K562 (cell line): ENCODE data around the gene SLC23A2. TPM values are rescaled to one million over a fixed set of nuclear protein-coding genes. Genes with fewer than 3 reads are reported as not detected.

Experiments used
- ATAC-seq: fragments of 200-7000 bp; cut with Tn5 transposase; 3 replicates; pipeline ENCODE4 v1.9.1; 2020; ENCODE audit warnings: moderate library complexity
- BruUV-seq: library from RNA; stranded (reverse); fragments of 400-500 nt; replicated peaks from 2 replicates; lab custom pipeline; 2021; lab: Mats Ljungman, UMichigan
- CTCF ChIA-PET: fragments of 300-600 bp; formaldehyde crosslinking; extraction: SDS; loops from one replicate; lab custom pipeline; 2021; ENCODE audit warnings: low intra/inter-chr PET ratio; lab: Yijun Ruan, JAX
- POLR2A ChIA-PET: fragments of 300-600, 350-650 bp; sonication (Branson Sonifier 250); formaldehyde crosslinking; extraction: SDS; loops from one replicate; lab custom pipeline; 2021; ENCODE audit warnings: antibody characterized with exemption, inconsistent platforms; lab: Yijun Ruan, JAX
- DNase-seq, 4 experiments: peaks; one replicate each; pipeline versions ENCODE4 v3.0.0 to v3.0.0-alpha.2; 2011 to 2018; ENCODE audit warnings: low spot score in 3 of 4, mixed read lengths in 3 of 4; ENCODE audit errors: extremely low read depth in 1 of 4
- FAIRE-seq: peaks from 2 replicates; lab custom pipeline; 2011; peaks lifted over from hg19 to GRCh38; lab: Jason Lieb, UNC
- H2AFZ ChIP-seq: 2 replicates; pipeline ENCODE4 v1.6.0; 2011; ENCODE audit warnings: low read depth, low read length, control low read depth, inconsistent platforms
- H3K27ac ChIP-seq: fragments of 200-600 bp; 3 replicates; pipeline ENCODE4 v1.8.0; 2011; ENCODE audit warnings: low read depth, mild to moderate bottlenecking, control low read depth, inconsistent platforms, low read length, moderate library complexity, mixed read lengths; ENCODE audit errors: extremely low read depth
- H3K27me3 ChIP-seq, 2 experiments: fragments of 300-600 bp in 1 of 2; 2 replicates in 1 of 2; 3 replicates in 1 of 2; pipeline versions ENCODE4 v1.6.0 to v1.8.0; 2011; ENCODE audit warnings: inconsistent platforms in 2 of 2, low read length in 2 of 2, mild to moderate bottlenecking in 1 of 2, mixed read lengths in 1 of 2, moderate library complexity in 1 of 2; ENCODE audit not compliant: control insufficient read depth in 2 of 2, insufficient read depth in 2 of 2
- H3K36me3 ChIP-seq: fragments of 300-600 bp; 3 replicates; pipeline ENCODE4 v1.8.0; 2011; ENCODE audit warnings: mild to moderate bottlenecking, low read length, inconsistent platforms; ENCODE audit not compliant: control insufficient read depth, insufficient read depth
- H3K4me1 ChIP-seq, 2 experiments: fragments of 200-600 bp in 1 of 2; replicated peaks in 1 of 2; 2 replicates in 1 of 2; 3 replicates in 1 of 2; pipeline versions ENCODE4 v1.5.1 to v1.8.0; 2011; ENCODE audit warnings: inconsistent platforms in 2 of 2, low read length in 2 of 2, mild to moderate bottlenecking in 1 of 2, mixed read lengths in 1 of 2, moderate library complexity in 1 of 2; ENCODE audit not compliant: control insufficient read depth in 2 of 2, insufficient read depth in 2 of 2
- H3K4me2 ChIP-seq: 2 replicates; pipeline ENCODE4 v1.6.1; 2011; ENCODE audit warnings: low read length, control low read depth, inconsistent platforms, mixed read lengths; ENCODE audit not compliant: insufficient read depth
- H3K4me3 ChIP-seq: fragments of 200-600 bp; sonication (generic), shearing (Covaris generic); 2 replicates; pipeline ENCODE4 v1.5.1; 2016; ENCODE audit warnings: control low read depth, inconsistent platforms
- H3K79me2 ChIP-seq: fragments of 200-600 bp; 3 replicates; pipeline ENCODE4 v1.8.0; 2011; ENCODE audit warnings: low read length, inconsistent platforms; ENCODE audit not compliant: control insufficient read depth, insufficient read depth
- H3K9ac ChIP-seq, 2 experiments: 2 replicates each; pipeline versions ENCODE4 v1.6.0 to v1.6.1; 2011; ENCODE audit warnings: low read depth in 2 of 2, low read length in 2 of 2, control low read depth in 1 of 2, inconsistent platforms in 1 of 2, mild to moderate bottlenecking in 1 of 2, mixed read lengths in 1 of 2; ENCODE audit not compliant: insufficient read depth in 1 of 2
- H3K9me1 ChIP-seq: one replicate; pipeline ENCODE4 v1.6.0; 2011; ENCODE audit warnings: inconsistent platforms, mild to moderate bottlenecking, low read length, moderate library complexity; ENCODE audit not compliant: control insufficient read depth, insufficient read depth
- H3K9me3 ChIP-seq: replicated peaks from 2 replicates; pipeline ENCODE4 v1.5.1; 2011; ENCODE audit warnings: low read depth, low read length, inconsistent platforms; ENCODE audit not compliant: control insufficient read depth, insufficient read depth
- H4K20me1 ChIP-seq: replicated peaks from 2 replicates; pipeline ENCODE4 v1.6.1; 2011; ENCODE audit warnings: low read length, inconsistent platforms, mixed read lengths; ENCODE audit not compliant: control insufficient read depth, insufficient read depth
- E2F5 ChIP-seq: sonication (generic); formaldehyde crosslinking; IDR thresholded peaks from 2 replicates; pipeline ENCODE4 v1.8.0; 2022; ENCODE audit warnings: mild to moderate bottlenecking, missing genetic modification reagents
- HDAC2 ChIP-seq: fragments of 450-650 bp; IDR thresholded peaks from 2 replicates; pipeline ENCODE4 v1.6.1; 2016; ENCODE audit warnings: mild to moderate bottlenecking
- PHTF2 ChIP-seq: fragments of 250-450 bp; sonication (Bioruptor Pico); IDR thresholded peaks from 2 replicates; pipeline ENCODE4 v1.5.0; 2021; ENCODE audit warnings: mild to moderate bottlenecking
- ZNF263 ChIP-seq: sonication (generic); formaldehyde crosslinking; IDR thresholded peaks from 2 replicates; pipeline ENCODE4 v1.8.0; 2022; ENCODE audit warnings: mild to moderate bottlenecking, missing genetic modification reagents, borderline replicate concordance
- WGBS: fragments of 100-300 bp; shearing (Covaris generic); methylation state at CpG from one replicate; pipeline ENCODE4 v1.1.6; 2016; ENCODE audit warnings: low coverage, mixed read lengths; ENCODE audit not compliant: insufficient coverage; ENCODE audit errors: missing lambda C conversion rate; 5-methylcytosine and 5-hydroxymethylcytosine counted together
- in situ Hi-C: fragments of 300-500 bp; cut with MboI; formaldehyde crosslinking; loops from 4 replicates; pipeline ENCODE4 v1.15.0; 2018; ENCODE audit warnings: inconsistent platforms, mixed read lengths
- intact Hi-C: fragments of 100-400 bp; cut with micrococcal nuclease; formaldehyde crosslinking; loops from 2 replicates; pipeline ENCODE4 v1.14.2; 2022
- polyA plus RNA-seq, 8 experiments: library from polyadenylated mRNA; depleted of rRNA in 4 of 8; stranded (reverse) in 5 of 8; unstranded in 3 of 8; fragments of >200 nt; fragmentation: Nextera tagmentation in 2 of 8; fragmentation: Illumina TruSeq in 1 of 8; extraction: Ambion mirVana in 2 of 8; extraction: Trizol in 1 of 8; gene quantifications; 2 replicates each; pipeline versions ENCODE4 v1.2.1 to v1.2.3, GENCODE V29; 2011 to 2014; ENCODE audit warnings: inconsistent platforms in 1 of 8, missing spikeins in 1 of 8
- total RNA-seq, 7 experiments: library from RNA; depleted of rRNA in 6 of 7; stranded (reverse); fragments of >200 nt in 6 of 7; fragmentation: Illumina TruSeq in 2 of 7; extraction: Trizol in 2 of 7; gene quantifications; 2 replicates each; pipeline versions ENCODE4 v1.2.1 to v1.2.3, GENCODE V29; 2011 to 2021; ENCODE audit warnings: low replicate concordance in 1 of 7
- TF ChIP-seq, protein P1 (sequence below): fragments of 450-650 bp; formaldehyde crosslinking; IDR thresholded peaks from 2 replicates; pipeline ENCODE4 v1.4.0; 2020; ENCODE audit warnings: mild to moderate bottlenecking, moderate library complexity

SLC23A2 gene
- total and polyA plus RNA-seq, 9 of the 15 experiments (the other 6 are each of a cell fraction or from before 2014, with no cell fraction given): 0.39 to 6.7 (median 3.2) TPM

GRCh38 chr20:4924446-4924845 is 76.9 kb downstream of the SLC23A2 start:
- Histone ChIP-seq H2AFZ (no peak overlapping the region), H3K4me2 (no peak overlapping the region), H3K4me3 (no peak overlapping the region), H3K9ac (no peak overlapping the region), H3K9me1 (no peaks in the 10 kb centered on the region), H3K27ac (no peak overlapping the region), H3K79me2 (no peaks in the 10 kb centered on the region), H3K9me3 (no peaks in the 10 kb centered on the region), H3K36me3 (no peaks in the 10 kb centered on the region), H3K27me3 (no peaks in the 10 kb centered on the region), H4K20me1 (0 out of 2 replicates have a peak, but pooled peaks cover 6% of the 10 kb centered on the region), H3K4me1 (no peaks in the 10 kb centered on the region)
- ATAC-seq: no peak
- CTCF ChIA-PET: no interaction called here
- 80% methylated on average over 2 of the region's 2 CpGs for WGBS
- POLR2A ChIA-PET: no interaction called here
- BruUV-seq: no TSS peak
- FAIRE-seq: no peak
- DNase-seq: no peak
- intact Hi-C loops (no loop called here), in situ Hi-C loops (no loop called here)
- TF ChIP-seq HDAC2: no peak

- Histone ChIP-seq H3K9ac (no peak overlapping the region), H3K79me2 (no peaks in the 10 kb centered on the region), H3K9me3 (no peaks in the 10 kb centered on the region), H3K27ac (no peak overlapping the region), H3K4me3 (no peak overlapping the region), H2AFZ (no peak overlapping the region), H3K36me3 (no peaks in the 10 kb centered on the region), H3K9me1 (no peaks in the 10 kb centered on the region), H3K27me3 (no peaks in the 10 kb centered on the region), H3K4me2 (no peak overlapping the region), H3K4me1 (no peaks in the 10 kb centered on the region), H4K20me1 (0 out of 2 replicates have a peak, but pooled peaks cover 6% of the 10 kb centered on the region)
- TF ChIP-seq ZNF263 (CRISPR knock-in tag) (peak; percentile 26), E2F5 (CRISPR knock-in tag) (no peak), PHTF2 (CRISPR knock-in tag) (no peak)
- TF ChIP-seq, protein P1, sequence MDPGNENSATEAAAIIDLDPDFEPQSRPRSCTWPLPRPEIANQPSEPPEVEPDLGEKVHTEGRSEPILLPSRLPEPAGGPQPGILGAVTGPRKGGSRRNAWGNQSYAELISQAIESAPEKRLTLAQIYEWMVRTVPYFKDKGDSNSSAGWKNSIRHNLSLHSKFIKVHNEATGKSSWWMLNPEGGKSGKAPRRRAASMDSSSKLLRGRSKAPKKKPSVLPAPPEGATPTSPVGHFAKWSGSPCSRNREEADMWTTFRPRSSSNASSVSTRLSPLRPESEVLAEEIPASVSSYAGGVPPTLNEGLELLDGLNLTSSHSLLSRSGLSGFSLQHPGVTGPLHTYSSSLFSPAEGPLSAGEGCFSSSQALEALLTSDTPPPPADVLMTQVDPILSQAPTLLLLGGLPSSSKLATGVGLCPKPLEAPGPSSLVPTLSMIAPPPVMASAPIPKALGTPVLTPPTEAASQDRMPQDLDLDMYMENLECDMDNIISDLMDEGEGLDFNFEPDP (CRISPR knock-in tag): no peak
- FAIRE-seq (no peak), ATAC-seq (no peak), DNase-seq (no peak)
- ChIA-PET CTCF (no interaction called here), POLR2A (no interaction called here)
- in situ Hi-C loops: no loop called here
- 70% methylated on average over 6 of the region's 6 CpGs for WGBS
- intact Hi-C loops: no loop called here
- no TSS peak for BruUV-seq
These were observed 77.3 kb downstream of the SLC23A2 start for GRCh38 chr20:4924032-4924431.
